Measurements from ENCODE around the gene INSM1.

Gene INSM1

DNA sequence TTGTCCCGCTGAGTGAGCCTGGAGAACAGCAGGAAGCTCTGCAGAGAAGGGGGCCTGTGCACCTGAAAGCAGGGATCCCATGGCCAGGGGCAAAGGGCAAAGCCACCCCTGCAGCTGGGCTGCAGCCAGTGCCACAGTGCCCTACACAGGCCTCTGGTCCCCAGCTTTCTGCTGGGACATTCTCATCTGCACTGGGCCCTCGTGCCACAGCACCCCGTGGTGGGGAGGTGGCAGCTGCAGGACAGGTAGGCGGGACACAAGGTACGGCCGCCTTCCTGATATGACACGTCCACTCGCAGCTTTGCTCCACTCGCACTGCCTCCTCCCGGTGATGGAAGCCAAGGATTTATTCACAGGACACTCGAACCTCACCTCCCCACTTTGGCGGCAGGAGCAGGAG lies 27.2 kb downstream of the INSM1 start:
- TF ChIP-seq SUZ12 (IDR thresholded peaks at IDR 0.05; ENCODE audit: extremely low read depth, insufficient read depth, insufficient read length) (no peak), YY1 (IDR thresholded peaks at IDR 0.05; ENCODE audit: insufficient read depth, insufficient read length) (no peak), ZNF274 (IDR thresholded peaks at IDR 0.05; ENCODE audit: low read depth, low read length) (no peak)
- Histone ChIP-seq H3K36me3 (ENCODE audit: insufficient read depth, insufficient read length, low read length) (no peaks in the 10 kb centered on the region), H3K9me3 (ENCODE audit: insufficient read depth, low read length) (no peaks in the 10 kb centered on the region), H3K4me1 (ENCODE audit: insufficient read depth, insufficient read length) (peaks cover 5% of the 10 kb centered on the region), H3K4me3 (ENCODE audit: insufficient read length, low read depth) (no peak overlapping the region), H3K27me3 (ENCODE audit: insufficient read depth, insufficient read length) (no peaks in the 10 kb centered on the region), H3K9ac (ENCODE audit: insufficient read length, low read depth) (no peak overlapping the region)
- DNase-seq (ENCODE audit: low read depth, low spot score) = no peak

DNA sequence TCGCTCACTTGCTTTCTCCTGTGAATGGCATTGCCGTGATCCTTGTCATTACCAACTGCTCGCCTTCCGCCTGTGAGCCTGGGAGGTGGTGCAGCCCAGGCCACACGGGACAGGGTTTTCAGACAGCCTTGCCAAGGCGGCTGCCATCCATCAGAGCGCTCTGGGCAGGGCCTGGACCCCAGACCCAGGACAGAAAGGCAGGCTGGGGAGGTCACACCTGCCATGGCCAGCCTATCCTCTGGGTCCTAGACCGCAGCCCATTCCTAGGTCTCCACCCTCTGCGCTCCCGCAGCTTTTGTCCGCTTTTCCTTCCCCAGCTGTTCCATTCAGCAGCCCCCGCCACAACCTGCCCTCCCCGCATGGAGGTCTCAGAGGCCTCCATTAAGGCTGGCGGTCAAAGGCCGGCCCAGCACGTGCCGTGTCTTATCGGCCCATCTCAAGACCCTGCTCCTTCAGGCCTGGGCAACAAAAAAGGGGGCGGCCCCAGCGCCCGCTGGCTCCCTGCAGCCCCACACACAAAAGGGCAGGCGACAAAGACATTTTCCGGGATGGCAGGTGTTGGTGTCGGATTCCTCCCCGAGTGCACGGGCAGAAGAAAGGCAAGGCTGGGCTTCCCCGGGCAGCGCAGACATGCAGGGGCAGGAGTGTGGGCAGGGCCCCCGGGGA lies 28.1 kb downstream of the INSM1 start:
- Histone ChIP-seq H3K4me1 (ENCODE audit: insufficient read depth, insufficient read length) (peaks cover 5% of the 10 kb centered on the region), H3K4me3 (ENCODE audit: insufficient read length, low read depth) (no peak overlapping the region), H3K9ac (ENCODE audit: insufficient read length, low read depth) (no peak overlapping the region), H3K9me3 (ENCODE audit: insufficient read depth, low read length) (no peaks in the 10 kb centered on the region), H3K27me3 (ENCODE audit: insufficient read depth, insufficient read length) (no peaks in the 10 kb centered on the region), H3K36me3 (ENCODE audit: insufficient read depth, insufficient read length, low read length) (no peaks in the 10 kb centered on the region)
- TF ChIP-seq SUZ12 (IDR thresholded peaks at IDR 0.05; ENCODE audit: extremely low read depth, insufficient read depth, insufficient read length) (no peak), YY1 (IDR thresholded peaks at IDR 0.05; ENCODE audit: insufficient read depth, insufficient read length) (no peak), ZNF274 (IDR thresholded peaks at IDR 0.05; ENCODE audit: low read depth, low read length) (no peak)
- no peak for DNase-seq (ENCODE audit: low read depth, low spot score)

DNA sequence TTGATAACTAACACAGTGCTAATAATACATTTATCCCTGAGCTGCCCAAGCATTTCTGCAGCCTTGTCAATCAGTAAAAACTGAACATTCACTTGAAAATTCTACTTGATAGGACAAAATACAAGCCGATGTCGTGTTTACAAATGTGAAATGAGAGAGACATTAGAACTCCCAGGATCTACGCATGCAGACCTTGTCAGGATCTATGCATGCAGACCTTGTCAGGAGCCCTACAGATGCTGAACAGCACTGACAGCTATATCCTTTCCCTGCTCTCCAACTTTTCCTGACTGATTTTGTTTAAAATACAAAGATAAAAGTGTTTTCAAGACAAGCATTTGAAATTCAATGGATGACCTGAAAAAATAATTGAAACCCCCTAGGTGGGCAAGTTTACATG lies 28.9 kb downstream of the INSM1 start:
- no peaks in the 10 kb centered on the region for H3K36me3 ChIP-seq (ENCODE audit: insufficient read depth, insufficient read length, low read length)
- H3K9ac ChIP-seq (ENCODE audit: insufficient read length, low read depth) = no peak overlapping the region
- H3K27me3 ChIP-seq (ENCODE audit: insufficient read depth, insufficient read length) = no peaks in the 10 kb centered on the region
- H3K4me3 ChIP-seq (ENCODE audit: insufficient read length, low read depth) = no peak overlapping the region
- DNase-seq (ENCODE audit: low read depth, low spot score) = no peak
- peaks cover 5% of the 10 kb centered on the region for H3K4me1 ChIP-seq (ENCODE audit: insufficient read depth, insufficient read length)
- H3K9me3 ChIP-seq (ENCODE audit: insufficient read depth, low read length) = no peaks in the 10 kb centered on the region
- TF ChIP-seq YY1 (IDR thresholded peaks at IDR 0.05; ENCODE audit: insufficient read depth, insufficient read length) (no peak), ZNF274 (IDR thresholded peaks at IDR 0.05; ENCODE audit: low read depth, low read length) (no peak), SUZ12 (IDR thresholded peaks at IDR 0.05; ENCODE audit: extremely low read depth, insufficient read depth, insufficient read length) (no peak)

DNA sequence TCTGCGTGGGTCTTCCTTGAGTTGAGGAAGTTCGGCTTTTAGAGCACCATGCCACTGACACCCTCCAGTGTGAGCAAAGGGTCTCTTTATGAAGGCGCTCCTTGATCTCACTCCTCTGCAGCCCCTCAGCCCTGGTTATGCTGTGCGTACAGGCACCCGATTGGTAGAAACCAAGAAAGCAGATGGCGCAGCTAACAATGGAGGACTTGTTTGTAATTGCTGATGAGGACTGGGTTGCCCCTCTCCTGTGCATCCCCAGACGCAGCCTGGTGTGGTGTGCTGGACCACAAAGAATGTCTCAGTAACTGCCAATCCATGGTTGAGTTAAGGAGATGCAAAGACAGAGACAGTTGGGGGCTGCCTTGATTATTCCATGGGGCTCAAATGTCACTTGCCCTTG lies 30.2 kb downstream of the INSM1 start:
- H3K9me3 ChIP-seq (ENCODE audit: insufficient read depth, low read length) = no peaks in the 10 kb centered on the region
- H3K27me3 ChIP-seq (ENCODE audit: insufficient read depth, insufficient read length) = no peaks in the 10 kb centered on the region
- no peak for TF ChIP-seq ZNF274 (IDR thresholded peaks at IDR 0.05; ENCODE audit: low read depth, low read length)
- TF ChIP-seq SUZ12 (IDR thresholded peaks at IDR 0.05; ENCODE audit: extremely low read depth, insufficient read depth, insufficient read length) = no peak
- no peak for TF ChIP-seq YY1 (IDR thresholded peaks at IDR 0.05; ENCODE audit: insufficient read depth, insufficient read length)
- DNase-seq (ENCODE audit: low read depth, low spot score) = no peak
- H3K36me3 ChIP-seq (ENCODE audit: insufficient read depth, insufficient read length, low read length) = no peaks in the 10 kb centered on the region
- H3K4me3 ChIP-seq (ENCODE audit: insufficient read length, low read depth) = no peak overlapping the region
- peaks cover 4% of the 10 kb centered on the region for H3K4me1 ChIP-seq (ENCODE audit: insufficient read depth, insufficient read length)
- H3K9ac ChIP-seq (ENCODE audit: insufficient read length, low read depth) = no peak overlapping the region

DNA sequence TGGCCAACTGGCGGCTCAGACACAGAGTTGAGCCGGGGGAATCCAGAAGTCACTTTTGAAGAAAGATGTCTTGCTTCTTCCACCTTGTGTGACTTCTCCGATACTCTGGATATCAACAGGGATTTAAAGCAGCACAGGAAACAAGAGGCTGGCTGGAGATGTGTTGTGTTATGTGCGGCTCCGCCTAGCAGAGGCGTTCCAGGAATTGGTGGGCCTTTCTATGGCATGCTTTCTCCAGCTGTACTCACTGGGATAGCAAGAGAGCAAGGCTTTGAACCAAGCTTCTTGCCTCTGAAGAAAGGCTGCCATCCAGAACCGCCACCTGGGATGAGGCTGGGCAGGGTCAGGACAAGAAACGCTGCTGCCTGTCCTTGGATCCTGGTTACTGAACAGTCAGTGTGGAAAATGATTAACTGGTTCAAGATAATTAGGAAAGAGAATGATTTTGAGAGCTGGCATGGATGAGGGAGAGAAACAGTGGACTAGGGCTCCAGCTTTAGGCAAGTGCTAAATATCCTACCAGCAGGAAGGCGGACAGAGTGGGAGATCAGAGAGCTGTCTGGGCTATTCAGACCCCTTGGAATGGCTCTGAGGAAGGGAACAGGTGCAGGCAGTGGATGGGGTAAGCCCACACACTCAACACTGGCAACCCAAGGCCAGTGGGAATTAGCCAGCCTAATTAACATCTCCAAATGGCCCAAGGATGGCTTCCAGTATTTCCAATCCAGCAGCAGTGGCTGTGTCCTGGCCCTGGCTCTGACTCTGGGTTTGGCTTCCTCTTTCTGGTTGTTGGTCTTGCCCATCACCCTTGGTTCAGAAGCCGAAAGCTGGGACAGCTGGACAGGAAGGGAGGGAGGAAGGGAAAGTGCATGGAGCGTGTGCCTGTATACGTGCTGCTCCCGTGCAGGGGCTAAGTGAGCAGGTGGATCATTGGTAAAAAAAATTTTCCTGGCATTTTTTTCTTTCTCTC lies 31.9 kb downstream of the INSM1 start:
- H3K36me3 ChIP-seq (ENCODE audit: insufficient read depth, insufficient read length, low read length) = no peaks in the 10 kb centered on the region
- DNase-seq (ENCODE audit: low read depth, low spot score) = no peak
- no peak for TF ChIP-seq YY1 (IDR thresholded peaks at IDR 0.05; ENCODE audit: insufficient read depth, insufficient read length)
- no peak for TF ChIP-seq SUZ12 (IDR thresholded peaks at IDR 0.05; ENCODE audit: extremely low read depth, insufficient read depth, insufficient read length)
- TF ChIP-seq ZNF274 (IDR thresholded peaks at IDR 0.05; ENCODE audit: low read depth, low read length) = no peak
- H3K4me1 ChIP-seq (ENCODE audit: insufficient read depth, insufficient read length) = peaks cover 4% of the 10 kb centered on the region
- no peaks in the 10 kb centered on the region for H3K27me3 ChIP-seq (ENCODE audit: insufficient read depth, insufficient read length)
- H3K4me3 ChIP-seq (ENCODE audit: insufficient read length, low read depth) = no peak overlapping the region
- no peaks in the 10 kb centered on the region for H3K9me3 ChIP-seq (ENCODE audit: insufficient read depth, low read length)
- H3K9ac ChIP-seq (ENCODE audit: insufficient read length, low read depth) = no peak overlapping the region

DNA sequence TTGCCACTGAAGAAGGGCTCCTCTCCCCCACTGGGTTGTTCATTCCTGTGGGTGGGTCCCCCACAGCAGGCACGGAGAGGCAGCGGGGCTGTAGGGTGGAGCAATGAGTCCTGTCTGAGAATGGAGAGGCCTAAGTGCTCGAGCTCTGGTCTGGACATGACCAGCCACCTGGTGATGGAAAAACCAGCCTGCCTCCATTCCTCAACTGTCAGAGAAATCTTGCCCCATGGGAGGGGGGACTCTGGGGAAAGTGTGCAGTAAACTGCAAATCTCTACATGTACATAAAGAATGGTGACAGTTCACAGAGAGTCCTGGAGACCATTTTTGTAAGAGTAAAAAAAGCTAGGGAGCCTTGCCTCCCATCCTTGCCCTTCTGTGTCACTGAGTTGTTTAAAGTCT lies 34.1 kb downstream of the INSM1 start:
- DNase-seq (ENCODE audit: low read depth, low spot score) = no peak
- Histone ChIP-seq H3K36me3 (ENCODE audit: insufficient read depth, insufficient read length, low read length) (no peaks in the 10 kb centered on the region), H3K4me3 (ENCODE audit: insufficient read length, low read depth) (no peak overlapping the region), H3K27me3 (ENCODE audit: insufficient read depth, insufficient read length) (no peaks in the 10 kb centered on the region), H3K4me1 (ENCODE audit: insufficient read depth, insufficient read length) (peaks cover 2% of the 10 kb centered on the region), H3K9me3 (ENCODE audit: insufficient read depth, low read length) (no peaks in the 10 kb centered on the region), H3K9ac (ENCODE audit: insufficient read length, low read depth) (no peak overlapping the region)
- TF ChIP-seq SUZ12 (IDR thresholded peaks at IDR 0.05; ENCODE audit: extremely low read depth, insufficient read depth, insufficient read length) (no peak), YY1 (IDR thresholded peaks at IDR 0.05; ENCODE audit: insufficient read depth, insufficient read length) (no peak), ZNF274 (IDR thresholded peaks at IDR 0.05; ENCODE audit: low read depth, low read length) (no peak)

DNA sequence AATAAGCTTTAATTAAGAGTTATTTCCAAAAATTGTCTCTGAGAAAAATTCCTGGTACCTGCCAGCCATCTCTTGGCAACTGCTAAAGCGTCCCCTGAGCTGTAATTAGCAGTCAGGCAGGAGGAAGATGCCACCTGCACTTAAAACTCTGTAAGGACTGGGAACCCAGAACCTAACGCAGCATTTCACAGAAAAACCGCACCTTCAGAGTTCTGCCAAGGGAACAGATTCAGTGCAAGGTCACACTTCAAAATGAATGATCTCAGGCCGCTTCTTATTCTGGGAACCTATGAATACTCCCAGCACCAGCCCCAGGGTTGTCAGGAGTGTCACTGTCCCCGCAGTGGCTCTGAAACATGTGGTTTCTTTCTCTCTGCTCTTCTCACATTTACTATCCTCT lies 36.7 kb downstream of the INSM1 start:
- Histone ChIP-seq H3K36me3 (ENCODE audit: insufficient read depth, insufficient read length, low read length) (no peaks in the 10 kb centered on the region), H3K9ac (ENCODE audit: insufficient read length, low read depth) (no peak overlapping the region), H3K4me1 (ENCODE audit: insufficient read depth, insufficient read length) (peaks cover 2% of the 10 kb centered on the region), H3K4me3 (ENCODE audit: insufficient read length, low read depth) (no peak overlapping the region), H3K9me3 (ENCODE audit: insufficient read depth, low read length) (no peaks in the 10 kb centered on the region), H3K27me3 (ENCODE audit: insufficient read depth, insufficient read length) (no peaks in the 10 kb centered on the region)
- TF ChIP-seq SUZ12 (IDR thresholded peaks at IDR 0.05; ENCODE audit: extremely low read depth, insufficient read depth, insufficient read length) (no peak), ZNF274 (IDR thresholded peaks at IDR 0.05; ENCODE audit: low read depth, low read length) (no peak), YY1 (IDR thresholded peaks at IDR 0.05; ENCODE audit: insufficient read depth, insufficient read length) (no peak)
- DNase-seq (ENCODE audit: low read depth, low spot score) = no peak

Measured in NT2/D1 (cell line).